ENCODE data around the gene CDK19. TPM values are rescaled to one million over a fixed set of nuclear protein-coding genes. Genes with fewer than 3 reads are reported as not detected.
A peak's percentile ranks its signal among the peaks of the same experiment; 100 is the strongest.

The CDK19 gene
- total RNA-seq, 1 experiment from 2014 or later, result 7.0 TPM

DNA sequence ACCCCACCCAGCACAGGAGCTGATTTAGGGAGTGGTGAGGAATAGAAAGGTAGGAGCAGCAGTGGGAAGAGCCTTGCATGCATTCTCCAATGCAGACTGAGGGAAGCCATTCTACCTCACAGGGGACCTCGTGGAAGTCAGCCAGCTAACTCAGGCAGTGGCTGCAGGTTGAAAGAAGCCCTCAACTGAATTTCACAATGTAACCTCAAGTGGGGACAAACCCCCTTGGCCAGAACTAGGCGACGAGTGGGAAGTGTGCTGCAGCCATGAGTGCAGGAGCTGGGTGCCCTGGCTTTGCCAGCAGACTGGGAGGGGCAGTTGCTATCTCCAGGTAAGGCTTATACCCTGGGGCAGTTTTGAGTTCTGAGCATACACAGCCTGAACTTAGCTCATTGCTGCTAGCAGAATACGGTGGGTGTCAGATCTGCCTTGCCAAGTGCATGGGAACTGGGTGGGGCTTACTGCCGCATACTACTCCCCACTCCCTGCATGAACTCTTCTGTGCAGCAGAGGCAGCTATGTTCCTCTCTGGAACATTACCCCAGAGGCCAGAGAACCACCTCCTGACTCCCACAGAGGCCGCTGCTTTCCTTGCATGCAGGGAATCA is 126.5 kb downstream of the CDK19 start:
- Mint-ChIP-seq H3K4me3 (no peak overlapping the region), H3K27ac (peak overlapping the region; percentile 49 to 83 (median 81); a peak in 3 of 7 replicates), H3K36me3 (ENCODE audit: insufficient read depth in 1 of 3, low read depth in 3 of 3) (0 out of 7 replicates have a peak, but pooled peaks cover 0 to 4% (median 0%) of the 10 kb centered on the region in 3 experiments), H3K9me3 (no peaks in the 10 kb centered on the region), H3K27me3 (ENCODE audit: low read depth) (no peaks in the 10 kb centered on the region), H3K4me1 (peaks cover 22 to 31% of the 10 kb centered on the region in 2 experiments)
- Histone ChIP-seq H4K8ac (replicated peaks; ENCODE audit: insufficient read length, low read depth, low read length) (no peak overlapping the region), H2BK5ac (ENCODE audit: insufficient read length, low read length) (no peak overlapping the region), H3K79me1 (ENCODE audit: insufficient read depth, low read depth, low read length, poor library complexity, severe bottlenecking) (no peaks in the 10 kb centered on the region), H3K4me1 (ENCODE audit: insufficient read depth, low read length) (no peaks in the 10 kb centered on the region), H2BK12ac (ENCODE audit: insufficient read length, low read depth, low read length) (no peak overlapping the region), H3K27ac (ENCODE audit: insufficient read length, low read depth, low read length) (no peak overlapping the region), H2AK5ac (ENCODE audit: insufficient read length, low read length) (no peak overlapping the region), H4K5ac (ENCODE audit: insufficient read length, low read depth, low read length) (no peak overlapping the region), H2AFZ (ENCODE audit: low read length) (no peak overlapping the region), H4K20me1 (ENCODE audit: control insufficient read depth, insufficient read depth, insufficient read length) (no peaks in the 10 kb centered on the region), H3K23me2 (ENCODE audit: insufficient read length, low read depth, low read length, poor library complexity, severe bottlenecking) (no peaks in the 10 kb centered on the region), H3K18ac (ENCODE audit: insufficient read length, low read depth, low read length) (no peak overlapping the region), H3K27me3 (ENCODE audit: insufficient read depth, low read length) (no peaks in the 10 kb centered on the region), H3K4ac (ENCODE audit: low read depth, low read length) (no peak overlapping the region), H3K14ac (ENCODE audit: insufficient read depth, low read length) (no peak overlapping the region), H2BK15ac (ENCODE audit: low read depth, low read length) (no peak overlapping the region), H2BK120ac (ENCODE audit: low read depth, low read length, poor library complexity, severe bottlenecking) (no peak overlapping the region), H3K9ac (ENCODE audit: extremely low read depth, insufficient read length, low read length) (no peak overlapping the region), H3K4me2 (ENCODE audit: insufficient read depth, insufficient read length, low read length) (no peak overlapping the region), H2BK20ac (ENCODE audit: low read depth, low read length, poor library complexity, severe bottlenecking) (no peak overlapping the region), H3T11ph (ENCODE audit: low read length) (no peak overlapping the region), H3K56ac (ENCODE audit: insufficient read length, low read depth, low read length) (no peak overlapping the region), H4K91ac (ENCODE audit: insufficient read length, low read depth, low read length) (no peak overlapping the region), H3K9me3 (ENCODE audit: control insufficient read depth, low read depth, low read length) (no peaks in the 10 kb centered on the region), H3K79me2 (ENCODE audit: insufficient read depth, low read length) (no peaks in the 10 kb centered on the region; the same call in 1 of the 2 replicates), H3K23ac (ENCODE audit: insufficient read length, low read depth, low read length) (no peak overlapping the region)
- WGBS (ENCODE audit: extremely low coverage, insufficient read length, low lambda C conversion rate), result no CpG with 5 or more reads among the region's 6 CpGs
- DNase-seq, result no peak
- TF ChIP-seq, protein P1, sequence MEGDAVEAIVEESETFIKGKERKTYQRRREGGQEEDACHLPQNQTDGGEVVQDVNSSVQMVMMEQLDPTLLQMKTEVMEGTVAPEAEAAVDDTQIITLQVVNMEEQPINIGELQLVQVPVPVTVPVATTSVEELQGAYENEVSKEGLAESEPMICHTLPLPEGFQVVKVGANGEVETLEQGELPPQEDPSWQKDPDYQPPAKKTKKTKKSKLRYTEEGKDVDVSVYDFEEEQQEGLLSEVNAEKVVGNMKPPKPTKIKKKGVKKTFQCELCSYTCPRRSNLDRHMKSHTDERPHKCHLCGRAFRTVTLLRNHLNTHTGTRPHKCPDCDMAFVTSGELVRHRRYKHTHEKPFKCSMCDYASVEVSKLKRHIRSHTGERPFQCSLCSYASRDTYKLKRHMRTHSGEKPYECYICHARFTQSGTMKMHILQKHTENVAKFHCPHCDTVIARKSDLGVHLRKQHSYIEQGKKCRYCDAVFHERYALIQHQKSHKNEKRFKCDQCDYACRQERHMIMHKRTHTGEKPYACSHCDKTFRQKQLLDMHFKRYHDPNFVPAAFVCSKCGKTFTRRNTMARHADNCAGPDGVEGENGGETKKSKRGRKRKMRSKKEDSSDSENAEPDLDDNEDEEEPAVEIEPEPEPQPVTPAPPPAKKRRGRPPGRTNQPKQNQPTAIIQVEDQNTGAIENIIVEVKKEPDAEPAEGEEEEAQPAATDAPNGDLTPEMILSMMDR (conservative IDR thresholded peaks at IDR 0.05), result no peak

Measured in H9 (cell line).